T1000 (cell line): ENCODE measurements around the gene RAB32.

Experiments used
- DNase-seq: peaks from one replicate; lab custom pipeline; 2025; ENCODE audit warnings: mixed read lengths; lab: John Stamatoyannopoulos, UW

The RAB32 gene

GRCh38 chr6:146582857-146583256 lies 39.2 kb downstream of the RAB32 start:
- no peak for DNase-seq

GRCh38 chr6:146583966-146584365 lies 40.3 kb downstream of the RAB32 start:
- no peak for DNase-seq

GRCh38 chr6:146587459-146587858 lies 43.8 kb downstream of the RAB32 start:
- no peak for DNase-seq

- no peak for DNase-seq
These were observed 46.9 kb downstream of the RAB32 start for GRCh38 chr6:146590492-146590891.

- DNase-seq, result no peak
These were observed 48.8 kb downstream of the RAB32 start for GRCh38 chr6:146592451-146592850.

- DNase-seq, result no peak
These were observed 50.4 kb downstream of the RAB32 start for GRCh38 chr6:146593986-146594385.

GRCh38 chr6:146594495-146594894 lies 50.9 kb downstream of the RAB32 start:
- DNase-seq, result no peak

- no peak for DNase-seq
These were observed 52.5 kb downstream of the RAB32 start for GRCh38 chr6:146595972-146596731.

GRCh38 chr6:146598772-146599405 lies 55.3 kb downstream of the RAB32 start, which contains the start of gene ADGB:
Gene ADGB, plus strand, starts transcription at chr6:146598972. Its CDS starts 69 bp downstream, at chr6:146599041.
- DNase-seq, result peak; percentile 60

- no peak for DNase-seq
These were observed 57.7 kb downstream of the RAB32 start for GRCh38 chr6:146601352-146601751.

- DNase-seq, result no peak
These were observed 58.9 kb downstream of the RAB32 start for GRCh38 chr6:146602526-146602925.
